T-helper 2 cell treated with Interferon-gamma antibody and Interleukin-4, amounts not matched to agents 5 μg/mL and 100 μg/mL, for 36 hours (primary cell): Measurements from ENCODE around the gene TMEM273.
"Not testable (repeated sequence)": the region's sequence is repeated elsewhere in the genome, so short reads cannot be mapped to it uniquely, and the experiment has no call there.

ENCODE experiments used
- DNase-seq: peaks from one replicate; pipeline ENCODE4 v3.0.0; 2021; ENCODE audit warnings: low spot score
- H3K27ac Mint-ChIP-seq: one replicate; pipeline ENCODE4 v1.8.0; 2021; ENCODE audit warnings: mild to moderate bottlenecking, mixed read lengths
- H3K27me3 Mint-ChIP-seq: one replicate; pipeline ENCODE4 v1.8.0; 2021; ENCODE audit warnings: low read depth, mixed read lengths
- H3K36me3 Mint-ChIP-seq: one replicate; pipeline ENCODE4 v1.8.0; 2021; ENCODE audit warnings: low read depth, mixed read lengths
- H3K4me1 Mint-ChIP-seq: one replicate; pipeline ENCODE4 v1.8.0; 2021; ENCODE audit warnings: low read depth, mixed read lengths
- H3K4me3 Mint-ChIP-seq: one replicate; pipeline ENCODE4 v1.8.0; 2022; ENCODE audit warnings: mild to moderate bottlenecking, moderate library complexity, mixed read lengths
- H3K9me3 Mint-ChIP-seq: one replicate; pipeline ENCODE4 v1.8.0; 2021; ENCODE audit warnings: mixed read lengths

Gene TMEM273

DNA sequence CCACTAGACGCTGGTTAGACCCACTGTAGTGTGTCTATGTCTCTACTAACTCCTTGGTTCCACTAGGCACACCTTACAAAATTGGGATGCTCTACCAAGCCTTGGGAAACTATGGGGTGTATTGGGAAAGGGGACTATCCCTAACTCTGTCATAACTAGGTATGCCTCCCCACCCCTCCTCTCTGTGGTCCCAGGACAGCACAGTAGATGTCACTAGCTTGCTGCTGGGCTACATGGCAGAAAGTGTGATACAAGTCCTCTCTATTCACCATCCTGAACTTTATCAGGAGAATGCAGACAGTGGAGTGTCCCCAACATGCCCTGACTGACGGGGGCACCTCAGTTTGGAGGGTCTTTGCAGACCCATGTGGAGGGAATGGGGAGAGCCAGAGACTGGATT lies 30.3 kb upstream of the TMEM273 start:
- Mint-ChIP-seq H3K4me3 (no peak overlapping the region), H3K9me3 (no peaks in the 10 kb centered on the region), H3K36me3 (no peaks in the 10 kb centered on the region), H3K27ac (no peak overlapping the region), H3K4me1 (peaks cover 7% of the 10 kb centered on the region), H3K27me3 (peaks cover 53% of the 10 kb centered on the region)
- no peak for DNase-seq

DNA sequence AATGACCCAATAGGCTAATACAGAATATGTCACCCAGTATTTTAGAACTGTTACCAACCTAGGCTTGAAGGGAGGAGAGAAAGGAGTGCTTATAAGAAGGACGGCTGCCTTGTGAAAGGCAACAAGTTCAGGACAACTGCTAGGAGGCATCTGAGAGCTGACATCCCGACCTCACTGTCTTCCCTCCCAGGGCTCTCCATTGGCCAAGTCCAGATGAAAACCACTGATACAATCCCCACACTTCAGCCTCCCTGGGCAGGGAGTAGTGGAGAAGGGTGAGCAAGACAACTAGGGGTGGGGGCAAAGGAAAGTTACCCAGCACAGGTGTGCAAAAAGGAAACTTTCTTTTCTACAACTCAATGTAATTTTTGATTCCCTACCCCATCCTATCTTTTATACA lies 29.5 kb upstream of the TMEM273 start:
- H3K9me3 Mint-ChIP-seq: no peaks in the 10 kb centered on the region
- no peak for DNase-seq
- H3K4me3 Mint-ChIP-seq: no peak overlapping the region
- peaks cover 10% of the 10 kb centered on the region for H3K4me1 Mint-ChIP-seq
- H3K36me3 Mint-ChIP-seq: no peaks in the 10 kb centered on the region
- H3K27me3 Mint-ChIP-seq: peaks cover 59% of the 10 kb centered on the region
- no peak overlapping the region for H3K27ac Mint-ChIP-seq

DNA sequence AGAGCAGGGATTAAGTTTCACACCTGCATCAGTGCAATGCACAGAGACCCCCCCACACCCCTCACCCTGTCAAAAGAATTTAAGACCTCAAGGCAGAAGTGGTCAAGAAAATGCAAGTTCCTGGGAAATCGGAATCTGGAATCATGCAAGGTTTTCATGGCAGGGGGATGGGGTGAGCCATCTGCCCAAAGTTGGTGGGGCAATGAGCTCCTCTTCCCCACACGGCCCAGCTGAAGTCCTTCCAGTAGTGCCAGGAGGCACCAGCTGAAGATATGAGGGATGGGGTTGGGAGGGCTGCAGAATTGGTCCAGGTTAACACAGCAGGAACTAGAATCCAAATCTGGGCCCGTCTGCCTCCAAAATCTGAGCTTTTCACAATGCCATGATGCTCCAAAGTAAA lies 25.0 kb upstream of the TMEM273 start:
- Mint-ChIP-seq H3K4me1 (peaks cover 12% of the 10 kb centered on the region), H3K4me3 (no peak overlapping the region), H3K36me3 (no peaks in the 10 kb centered on the region), H3K9me3 (no peaks in the 10 kb centered on the region), H3K27ac (no peak overlapping the region), H3K27me3 (peaks cover 55% of the 10 kb centered on the region)
- no peak for DNase-seq

DNA sequence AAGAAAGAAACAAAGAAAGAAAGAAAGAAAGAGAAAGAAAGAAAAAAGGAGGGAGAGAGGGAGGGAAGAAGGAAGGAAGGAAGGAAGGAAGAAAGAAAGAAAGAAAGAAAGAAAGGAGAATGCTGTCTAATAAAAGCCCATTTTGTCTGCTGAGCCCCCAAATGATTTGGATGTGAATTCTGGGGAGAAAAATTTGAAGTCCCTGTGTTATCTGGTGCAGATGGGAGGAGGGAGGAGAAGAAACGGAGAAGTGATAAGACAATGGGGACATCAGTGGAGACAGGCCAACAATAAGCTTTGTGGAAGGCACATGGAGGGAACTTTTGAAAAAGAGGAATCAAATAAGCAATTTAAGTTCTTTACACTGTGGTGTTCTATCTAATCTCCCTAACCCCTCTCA lies 24.6 kb upstream of the TMEM273 start:
- H3K27ac Mint-ChIP-seq: no peak overlapping the region
- no peaks in the 10 kb centered on the region for H3K36me3 Mint-ChIP-seq

DNA sequence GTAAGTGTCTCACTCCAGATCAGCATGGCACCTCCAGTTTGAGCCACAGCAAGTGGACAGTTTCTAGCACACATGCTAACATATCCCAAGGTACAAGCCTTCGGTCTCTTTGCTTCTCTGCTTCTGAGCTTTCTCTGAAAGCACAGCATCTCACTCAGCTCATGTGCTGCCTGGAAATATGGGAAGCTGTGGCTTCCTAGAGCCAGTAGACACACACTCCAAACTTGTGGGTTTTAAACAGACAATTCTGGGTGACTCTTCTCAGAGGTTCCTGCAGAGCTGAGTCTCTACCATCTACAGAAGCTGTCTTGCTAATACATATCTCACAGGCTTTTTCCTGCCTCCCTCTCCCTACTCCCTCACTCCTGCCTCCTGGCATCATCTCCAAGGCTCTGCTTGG lies 23.9 kb upstream of the TMEM273 start:
- no peak for DNase-seq
- Mint-ChIP-seq H3K27ac (no peak overlapping the region), H3K9me3 (no peaks in the 10 kb centered on the region), H3K27me3 (peaks cover 46% of the 10 kb centered on the region), H3K36me3 (no peaks in the 10 kb centered on the region), H3K4me3 (no peak overlapping the region), H3K4me1 (peaks cover 9% of the 10 kb centered on the region)

More for the DNA sequence above, 24.6 kb upstream of the TMEM273 start:
- DNase-seq: no peak
- peaks cover 51% of the 10 kb centered on the region for H3K27me3 Mint-ChIP-seq
- peaks cover 12% of the 10 kb centered on the region for H3K4me1 Mint-ChIP-seq
- no peaks in the 10 kb centered on the region for H3K9me3 Mint-ChIP-seq
- no peak overlapping the region for H3K4me3 Mint-ChIP-seq

DNA sequence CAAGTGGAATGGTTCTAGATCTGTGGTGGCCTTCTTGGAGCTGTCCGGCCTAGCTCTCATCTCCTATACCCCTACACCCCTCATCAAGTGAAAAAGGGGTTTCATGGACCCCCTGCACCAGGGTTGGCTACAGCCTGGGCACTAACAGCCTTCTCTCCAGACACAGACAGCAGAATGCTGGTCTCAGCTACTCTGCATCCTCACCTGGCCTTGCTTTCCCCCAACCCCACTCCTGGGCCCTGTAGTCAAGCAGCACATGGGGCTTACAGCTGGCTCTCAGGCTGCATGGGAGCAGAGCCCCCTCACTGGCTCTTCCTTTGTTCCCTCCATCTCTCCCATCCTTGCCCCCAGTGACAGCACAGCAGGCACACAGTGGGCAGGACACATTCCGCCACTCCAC lies 20.8 kb upstream of the TMEM273 start:
- peaks cover 45% of the 10 kb centered on the region for H3K27me3 Mint-ChIP-seq
- no peaks in the 10 kb centered on the region for H3K36me3 Mint-ChIP-seq
- H3K27ac Mint-ChIP-seq: no peak overlapping the region
- H3K4me3 Mint-ChIP-seq: no peak overlapping the region
- no peak for DNase-seq
- H3K9me3 Mint-ChIP-seq: no peaks in the 10 kb centered on the region
- peaks cover 7% of the 10 kb centered on the region for H3K4me1 Mint-ChIP-seq

DNA sequence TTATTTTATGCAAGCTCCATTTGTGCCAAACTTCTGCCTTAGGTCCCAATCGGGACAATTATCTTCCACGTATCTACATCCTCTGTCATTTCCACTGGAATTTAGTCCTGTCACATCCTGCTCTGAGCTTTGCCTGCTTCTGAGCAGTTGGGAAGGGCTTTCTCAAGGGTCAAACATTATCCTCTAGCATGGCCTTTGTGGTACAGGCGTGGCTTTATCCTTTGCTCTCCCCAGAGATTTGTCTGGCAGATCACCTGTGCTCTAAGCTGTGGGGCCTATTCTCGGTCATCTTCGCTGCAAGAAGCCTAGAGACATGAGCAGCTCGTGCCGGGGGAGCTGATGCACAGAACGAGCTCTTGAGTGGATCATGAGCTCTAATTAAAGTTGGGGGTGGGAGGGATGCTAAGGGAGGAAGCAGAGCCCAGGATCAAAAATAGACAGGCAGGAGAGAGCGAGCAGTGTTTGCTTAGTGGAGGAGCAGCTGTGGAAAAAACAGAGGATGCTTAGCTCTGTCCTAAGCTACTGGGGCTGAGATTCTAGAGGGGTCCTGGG lies 19.8 kb upstream of the TMEM273 start:
- no peak overlapping the region for H3K27ac Mint-ChIP-seq
- no peak for DNase-seq
- peaks cover 7% of the 10 kb centered on the region for H3K4me1 Mint-ChIP-seq
- no peaks in the 10 kb centered on the region for H3K9me3 Mint-ChIP-seq
- no peaks in the 10 kb centered on the region for H3K36me3 Mint-ChIP-seq
- no peak overlapping the region for H3K4me3 Mint-ChIP-seq
- H3K27me3 Mint-ChIP-seq: peaks cover 46% of the 10 kb centered on the region

DNA sequence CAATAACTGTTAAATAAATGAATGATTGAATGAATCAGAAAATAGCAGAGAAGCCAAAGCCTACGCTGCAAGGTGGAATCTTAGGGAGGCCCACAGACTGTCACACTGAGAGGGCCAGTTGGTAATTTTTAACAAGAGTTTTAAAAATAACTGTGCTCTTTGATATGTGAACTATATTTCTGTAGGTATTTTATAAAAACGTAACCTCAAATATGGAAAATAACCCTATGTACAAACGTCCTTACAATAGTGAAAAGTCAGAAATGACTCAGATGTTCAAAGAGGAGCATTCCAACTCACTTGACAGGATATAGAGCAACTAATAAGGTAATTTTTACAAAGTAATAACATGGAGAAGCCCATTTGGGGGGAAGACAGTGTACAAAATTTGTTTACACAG lies 18.9 kb upstream of the TMEM273 start:
- DNase-seq: no peak
- H3K4me1 Mint-ChIP-seq: peaks cover 1% of the 10 kb centered on the region
- no peak overlapping the region for H3K27ac Mint-ChIP-seq
- H3K36me3 Mint-ChIP-seq: no peaks in the 10 kb centered on the region
- no peaks in the 10 kb centered on the region for H3K9me3 Mint-ChIP-seq
- H3K27me3 Mint-ChIP-seq: peaks cover 44% of the 10 kb centered on the region
- H3K4me3 Mint-ChIP-seq: no peak overlapping the region

DNA sequence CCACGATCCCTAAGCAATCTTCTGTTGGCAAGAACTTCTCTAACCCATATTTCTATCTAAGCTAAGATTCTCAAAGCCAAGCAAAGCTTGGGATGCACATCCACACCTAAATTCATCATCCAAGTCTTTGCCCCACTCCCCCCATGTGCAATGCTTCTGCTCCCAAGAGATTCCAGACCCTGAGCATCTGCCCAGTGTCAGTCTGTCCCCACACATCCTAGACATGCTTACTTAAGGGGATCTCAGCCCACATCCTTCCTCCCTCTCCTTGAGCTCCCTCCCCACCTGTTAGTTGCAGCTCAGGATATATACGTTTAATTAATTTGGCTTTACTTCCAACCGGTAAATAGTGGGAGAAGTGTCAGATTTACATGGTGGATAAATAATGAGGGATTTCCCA lies 17.0 kb upstream of the TMEM273 start:
- no peaks in the 10 kb centered on the region for H3K36me3 Mint-ChIP-seq
- no peak for DNase-seq
- H3K4me1 Mint-ChIP-seq: peaks cover 1% of the 10 kb centered on the region
- H3K27me3 Mint-ChIP-seq: peaks cover 46% of the 10 kb centered on the region
- H3K4me3 Mint-ChIP-seq: no peak overlapping the region
- H3K9me3 Mint-ChIP-seq: no peaks in the 10 kb centered on the region
- no peak overlapping the region for H3K27ac Mint-ChIP-seq

DNA sequence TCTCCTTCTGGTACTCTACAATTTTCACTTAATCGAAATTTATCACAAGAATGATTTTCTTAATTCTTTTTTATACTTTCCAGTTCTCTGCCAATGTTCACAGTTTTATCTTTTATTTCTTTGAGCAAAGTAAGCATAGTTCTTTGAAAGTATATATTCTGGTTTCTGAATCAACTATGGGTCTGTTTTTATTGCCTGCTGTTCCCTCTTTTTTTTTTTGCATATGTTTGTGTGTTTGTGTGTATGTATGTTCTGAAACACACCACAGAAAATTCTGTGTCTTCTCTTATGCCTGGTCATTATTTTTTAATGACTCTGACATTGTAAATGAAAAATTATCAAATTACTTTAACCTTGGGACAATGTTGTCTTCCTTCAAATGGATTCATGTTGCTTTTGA lies 15.9 kb upstream of the TMEM273 start:
- H3K27ac Mint-ChIP-seq: no peak overlapping the region
- H3K36me3 Mint-ChIP-seq: no peaks in the 10 kb centered on the region
- H3K27me3 Mint-ChIP-seq: peaks cover 57% of the 10 kb centered on the region
- no peak for DNase-seq
- no peak overlapping the region for H3K4me3 Mint-ChIP-seq
- H3K9me3 Mint-ChIP-seq: no peaks in the 10 kb centered on the region
- peaks cover 1% of the 10 kb centered on the region for H3K4me1 Mint-ChIP-seq

DNA sequence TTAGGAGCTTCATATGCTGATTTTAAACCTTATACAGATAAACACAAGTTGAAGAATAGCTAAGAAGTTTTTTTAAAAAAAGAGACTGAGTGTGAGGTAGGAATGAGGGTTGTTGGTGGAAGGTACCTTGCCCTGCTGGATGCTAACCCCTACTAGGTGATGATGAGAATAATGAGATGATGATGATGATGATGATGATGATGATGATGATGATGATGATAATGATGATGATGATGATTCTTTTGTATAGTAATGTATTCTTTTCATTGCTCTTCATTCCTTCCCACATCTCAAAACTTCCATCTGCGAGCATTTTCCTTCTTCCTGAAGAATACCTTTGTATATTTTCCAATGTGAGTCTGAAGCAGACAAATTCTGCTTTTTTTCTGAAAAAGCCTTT lies 14.1 kb upstream of the TMEM273 start:
- DNase-seq: no peak
- H3K27me3 Mint-ChIP-seq: peaks cover 72% of the 10 kb centered on the region
- H3K4me3 Mint-ChIP-seq: no peak overlapping the region
- peaks cover 1% of the 10 kb centered on the region for H3K4me1 Mint-ChIP-seq
- no peaks in the 10 kb centered on the region for H3K9me3 Mint-ChIP-seq
- no peak overlapping the region for H3K27ac Mint-ChIP-seq
- H3K36me3 Mint-ChIP-seq: no peaks in the 10 kb centered on the region

DNA sequence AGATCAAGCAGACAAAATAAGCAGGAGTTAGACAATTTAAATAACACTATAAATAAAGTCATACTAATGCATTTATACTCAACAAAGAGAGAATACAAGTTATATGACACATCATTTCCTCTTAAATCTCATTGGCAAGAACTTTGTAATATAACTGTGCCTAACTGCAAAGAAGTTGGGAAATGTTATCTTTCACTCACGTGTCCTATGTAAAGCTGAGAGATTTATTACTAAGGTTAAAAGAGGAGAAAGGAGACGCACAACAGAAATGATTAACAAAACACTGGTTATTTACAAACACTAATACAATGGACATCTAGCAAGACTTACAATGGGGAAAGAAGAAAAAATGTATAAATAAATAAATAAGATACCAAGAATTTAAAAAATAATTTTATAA lies 12.7 kb upstream of the TMEM273 start:
- no peak for DNase-seq
- H3K36me3 Mint-ChIP-seq: no peaks in the 10 kb centered on the region
- H3K4me3 Mint-ChIP-seq: no peak overlapping the region
- no peak overlapping the region for H3K27ac Mint-ChIP-seq
- H3K27me3 Mint-ChIP-seq: peaks cover 68% of the 10 kb centered on the region
- H3K9me3 Mint-ChIP-seq: no peaks in the 10 kb centered on the region
- H3K4me1 Mint-ChIP-seq: no peaks in the 10 kb centered on the region

DNA sequence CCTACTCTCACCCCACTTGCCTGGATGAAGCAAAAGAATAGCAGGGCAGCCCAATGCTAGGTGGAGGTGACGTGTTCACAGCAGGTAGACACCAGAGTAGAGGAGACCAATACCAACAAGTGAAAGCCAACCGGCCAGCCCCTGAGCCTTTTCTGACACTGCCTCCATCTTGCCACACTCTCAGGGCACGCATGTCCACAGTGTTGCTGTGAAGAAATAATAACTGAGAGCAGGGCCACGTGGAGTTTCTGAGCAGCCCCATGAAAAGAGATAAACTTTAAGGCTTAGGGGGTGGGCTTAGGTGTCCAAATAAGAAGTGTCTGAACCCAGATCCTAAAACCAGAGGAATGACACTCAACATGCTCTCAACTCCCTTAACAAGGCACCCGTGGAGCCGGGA lies 9.0 kb upstream of the TMEM273 start:
- peaks cover 7% of the 10 kb centered on the region for H3K9me3 Mint-ChIP-seq
- DNase-seq: no peak
- H3K4me3 Mint-ChIP-seq: no peak overlapping the region
- H3K36me3 Mint-ChIP-seq: no peaks in the 10 kb centered on the region
- H3K27ac Mint-ChIP-seq: no peak overlapping the region
- H3K27me3 Mint-ChIP-seq: peaks cover 42% of the 10 kb centered on the region
- peaks cover 12% of the 10 kb centered on the region for H3K4me1 Mint-ChIP-seq

DNA sequence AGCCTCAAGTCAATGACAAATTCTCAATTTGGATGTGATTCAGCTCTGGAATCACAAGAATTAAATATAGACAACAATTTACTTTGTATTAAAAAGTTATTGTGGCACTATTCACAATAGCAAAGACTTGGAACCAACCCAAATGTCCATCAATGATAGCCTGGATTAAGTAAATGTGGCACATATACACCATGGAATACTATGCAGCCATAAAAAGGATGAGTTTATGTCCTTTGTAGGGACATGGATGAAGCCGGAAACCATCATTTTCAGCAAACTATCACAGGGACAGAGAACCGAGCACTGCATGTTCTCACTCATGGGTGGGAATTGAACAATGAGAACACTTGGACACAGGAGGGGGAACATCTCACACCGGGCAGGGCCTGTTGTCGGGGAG lies 7.7 kb upstream of the TMEM273 start:
- H3K4me3 Mint-ChIP-seq, DNase-seq, H3K9me3 Mint-ChIP-seq, H3K27ac Mint-ChIP-seq, H3K36me3 Mint-ChIP-seq: not testable (repeated sequence)
- Mint-ChIP-seq H3K27me3 (peaks cover 38% of the 10 kb centered on the region), H3K4me1 (peaks cover 19% of the 10 kb centered on the region)

DNA sequence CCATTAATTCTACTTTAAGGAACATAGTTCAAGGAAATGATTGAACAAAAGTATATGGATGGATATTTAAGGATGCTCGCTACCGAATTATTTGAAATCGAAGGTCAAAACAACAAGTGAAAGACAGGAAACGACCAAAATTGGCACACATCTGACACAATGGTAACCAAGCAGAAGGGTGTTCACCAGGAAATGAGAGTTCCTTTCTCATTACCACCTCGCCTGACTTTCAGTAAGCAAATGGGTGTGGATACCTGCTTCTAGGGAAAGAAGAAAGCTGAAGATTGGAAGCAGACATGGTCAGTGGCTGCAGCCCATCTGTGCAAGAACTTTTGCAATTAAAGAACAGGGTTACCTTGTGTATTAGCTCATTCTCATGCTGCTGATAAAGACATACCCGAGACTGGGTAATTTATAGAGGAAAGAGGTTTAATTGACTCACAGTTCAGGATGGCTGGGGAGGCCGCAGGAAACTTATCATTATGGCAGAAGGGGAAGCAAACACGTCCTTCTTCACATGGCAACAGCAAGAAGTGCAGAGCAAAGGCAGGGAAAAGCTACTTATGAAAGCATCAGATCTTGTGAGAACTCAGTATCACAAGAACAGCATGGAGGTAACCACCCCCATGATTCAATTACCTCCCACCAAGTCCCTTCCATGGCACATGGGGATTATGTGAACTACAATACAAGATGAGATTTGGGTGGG lies 6.2 kb upstream of the TMEM273 start:
- Mint-ChIP-seq H3K27ac (peak overlapping the region; percentile 62), H3K4me3 (peak overlapping the region; percentile 39), H3K27me3 (peaks cover 24% of the 10 kb centered on the region), H3K36me3 (no peaks in the 10 kb centered on the region), H3K9me3 (peaks cover 7% of the 10 kb centered on the region), H3K4me1 (peaks cover 33% of the 10 kb centered on the region)
- DNase-seq: no peak
